ENCODE results near the gene PRMT1.

GRCh38 chr19:49643466-49643865, 33.6 kb upstream of the PRMT1 start:
- no peak for TF ChIP-seq POLR2A (IDR thresholded peaks at IDR 0.05)
- TF ChIP-seq CTCF (IDR thresholded peaks at IDR 0.05) = no peak

All from uterus (tissue), 2 donors.